GM12873 (cell line): Measurements from ENCODE around the gene ENKD1.

Experiments
- CTCF ChIP-seq: IDR thresholded peaks from 2 replicates; pipeline ENCODE4 v1.5.1; 2012; ENCODE audit warnings: low read depth, mild to moderate bottlenecking, moderate library complexity, low read length, control low read depth; ENCODE audit not compliant: insufficient read depth; ENCODE audit errors: missing control alignments

The ENKD1 gene

GRCh38 chr16:67651039-67651438 lies 15.5 kb downstream of the ENKD1 start:
- no peak for TF ChIP-seq CTCF

GRCh38 chr16:67650023-67650422 lies 16.5 kb downstream of the ENKD1 start:
- TF ChIP-seq CTCF: no peak

GRCh38 chr16:67649494-67649931 lies 17.0 kb downstream of the ENKD1 start:
- no peak for TF ChIP-seq CTCF

GRCh38 chr16:67648764-67649407 lies 17.7 kb downstream of the ENKD1 start:
- no peak for TF ChIP-seq CTCF

GRCh38 chr16:67648088-67648763 lies 18.3 kb downstream of the ENKD1 start:
- no peak for TF ChIP-seq CTCF

- no peak for TF ChIP-seq CTCF
Measured at GRCh38 chr16:67647681-67648080, 18.9 kb downstream of the ENKD1 start.

- TF ChIP-seq CTCF: no peak
Measured at GRCh38 chr16:67647111-67647651, 19.4 kb downstream of the ENKD1 start.
